Heart left ventricle (tissue), 16 donors: ENCODE measurements around the gene CTSO. TPM values are rescaled to one million over a fixed set of nuclear protein-coding genes. Genes with fewer than 3 reads are reported as not detected.
A peak's percentile ranks its signal among the peaks of the same experiment; 100 is the strongest.

Experiments
- ATAC-seq, 4 donors: fragments of 200-7000 bp; cut with Tn5 transposase; one replicate each; pipeline ENCODE4 v1.9.1; 2020 to 2022; ENCODE audit warnings: moderate library complexity in 4 of 4, mild to moderate bottlenecking in 3 of 4, moderate number of reproducible peaks in 1 of 4
- DNase-seq, 5 donors: peaks; one replicate each; pipeline ENCODE4 v3.0.0-alpha.2; 2020
- H3K27ac ChIP-seq, 12 donors: fragments of 200-600 bp; sonication (generic) in 4 of 12; one replicate each; pipeline versions ENCODE4 v1.5.0 to v1.8.0; 2016 to 2022; ENCODE audit warnings: mild to moderate bottlenecking in 2 of 12
- H3K27me3 ChIP-seq, 9 donors: fragments of 200-600 bp; sonication (generic) in 2 of 9; one replicate each; pipeline versions ENCODE4 v1.5.1 to v1.8.0; 2016 to 2022; ENCODE audit warnings: mild to moderate bottlenecking in 3 of 9
- H3K36me3 ChIP-seq, 9 donors: fragments of 200-600 bp; sonication (generic) in 2 of 9; one replicate each; pipeline versions ENCODE4 v1.5.0 to v1.8.0; 2018 to 2022; ENCODE audit warnings: mild to moderate bottlenecking in 2 of 9
- H3K4me1 ChIP-seq, 12 donors: fragments of 200-600 bp; sonication (generic) in 4 of 12; one replicate each; pipeline versions ENCODE4 v1.5.0 to v1.8.0; 2016 to 2022; ENCODE audit warnings: mild to moderate bottlenecking in 3 of 12
- H3K4me3 ChIP-seq, 12 donors: fragments of 200-600 bp; sonication (generic) in 4 of 12; one replicate each; pipeline versions ENCODE4 v1.5.0 to v1.8.0; 2017 to 2022; ENCODE audit warnings: mild to moderate bottlenecking in 9 of 12, moderate library complexity in 4 of 12
- H3K9me3 ChIP-seq, 12 donors: fragments of 200-600 bp; sonication (generic) in 4 of 12; one replicate each; pipeline versions ENCODE4 v1.5.0 to v1.8.0; 2016 to 2022; ENCODE audit warnings: mild to moderate bottlenecking in 1 of 12
- POLR2A ChIP-seq, 2 donors: fragments of 450-650 bp; IDR thresholded peaks; one replicate each; pipeline ENCODE4 v1.6.1; 2017; ENCODE audit warnings: antibody characterized with exemption in 2 of 2, mild to moderate bottlenecking in 2 of 2, moderate library complexity in 2 of 2
- WGBS, 4 donors: extraction: QIAGEN DNeasy Blood & Tissue Kit in 2 of 4; methylation state at CpG; one replicate each; pipeline versions ENCODE4 v1.1.5 to v1.1.7; 2013 to 2018; 5-methylcytosine and 5-hydroxymethylcytosine counted together
- intact Hi-C, 10 donors: fragments of 100-400 bp; cut with DNase I; formaldehyde crosslinking; loops; one replicate each; pipeline versions ENCODE4 v1.11.1 to v1.14.2; 2022
- polyA plus RNA-seq, 2 donors: library from polyadenylated mRNA; stranded (reverse); fragments of 200-250 nt; gene quantifications; one replicate each; pipeline ENCODE4 v1.2.3, GENCODE V29; 2013
- total RNA-seq, 9 donors: library from RNA; depleted of rRNA in 2 of 9; stranded (reverse); fragments of >200 nt in 2 of 9; fragmentation: NEBNext Ultra II Directional in 3 of 9; extraction: Animal tissue kit (Norgen Biotek cat#: 25700) in 3 of 9; gene quantifications; one replicate each; pipeline versions ENCODE4 v1.1.0 to v1.2.4, GENCODE V29; 2016 to 2023
- TF ChIP-seq, protein P1 (sequence below), 12 donors: fragments of 200-600 bp; sonication (generic) in 4 of 12; IDR thresholded peaks; one replicate each; pipeline versions ENCODE4 v1.5.0 to v1.8.0; 2018 to 2022; ENCODE audit warnings: antibody characterized with exemption in 12 of 12, mild to moderate bottlenecking in 5 of 12
- donor health status: ischemic (EF 13 %, LVEDD 7.1; RV severe dilation, severe dysfunction).
- donor health status: healthy with polysubstance abuse.
- donor health status: DM: no; HTN: yes; CAD: no.
- donor health status: DM: no; HTN: no; CAD: no.
- donor health status: ischemic (EF 25% LVEDD 6.9; RV normal size, moderate dysfunction).
- donor health status: ischemic (EF 25% LVEDD 5.7; RV mildly dilated, moderate dysfunction).
- donor health status: healthy.
- donor health status: DM: yes; HTN: yes; CAD: no.
- donor health status: ischemic (EF 35%, LVEDD 5.7; RV mildly dilated, moderate dysfunction).
- donor health status: nonischemic (EF 11% LVEDD 7.7; RV severe dilation, severe dysfunction).
- donor health status: DM: yes; HTN: yes; CAD: no.
- donor health status: PGD.
- donor health status: ischemic (EF 29% LVEDD 5.4; RV normal size, mild dysfunction).
- donor health status: nonischemic (EF 23%, LVEDD 6.1; RV moderate dilation, normal function).

CTSO gene
- total and polyA plus RNA-seq, 11 donors, result 2.6 to 26.0 (median 7.0) TPM

DNA sequence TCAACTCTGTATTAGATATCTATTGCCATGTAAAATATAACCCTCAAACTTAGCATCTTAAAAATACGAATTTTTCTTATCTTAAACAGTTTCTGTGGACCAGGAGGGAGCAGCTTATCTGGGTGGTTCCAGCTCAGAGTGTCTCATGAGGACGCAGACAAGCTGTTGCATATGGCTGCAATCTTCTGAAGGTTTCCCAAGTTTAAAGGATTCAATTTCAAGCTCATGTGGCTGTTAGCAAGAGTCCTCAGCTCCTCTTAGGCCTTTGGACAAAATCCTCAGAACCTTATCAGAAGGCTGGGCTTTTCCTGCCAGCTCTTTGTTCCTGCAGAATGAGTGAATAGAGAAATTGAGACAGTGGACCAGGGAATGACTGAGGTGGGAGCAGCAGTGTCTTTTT, 2.8 kb upstream of the CTSO start:
- no peaks in the 10 kb centered on the region for H3K27me3 ChIP-seq
- WGBS, 4 donors, result 63 to 78% (median 68%) methylated on average over 2 of the region's 2 CpGs

DNA sequence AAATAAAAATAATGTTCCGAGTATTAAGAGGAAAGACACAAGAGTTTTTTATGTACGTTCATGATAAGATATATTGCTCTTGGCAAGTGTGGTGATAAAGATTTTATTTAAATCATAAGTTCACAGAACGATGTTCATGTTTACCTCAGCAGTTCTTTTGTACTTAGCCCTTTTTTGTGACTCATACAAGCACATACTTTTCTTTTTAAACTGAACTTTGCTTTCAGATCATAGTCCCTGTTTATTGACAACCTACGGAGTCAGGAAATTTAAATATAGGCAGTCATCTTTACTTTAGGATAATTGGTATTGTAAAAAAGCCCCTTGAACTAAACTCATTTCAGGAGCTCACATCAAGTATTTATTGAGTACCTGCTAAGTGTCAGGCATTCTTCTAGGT, 1.3 kb upstream of the CTSO start:
- no peak for ATAC-seq
- H3K9me3 ChIP-seq, result no peaks in the 10 kb centered on the region
- no peak for DNase-seq
- H3K27me3 ChIP-seq, result no peaks in the 10 kb centered on the region
- intact Hi-C loops, result loop anchor here in 9 of 10 donors (5.0 to 10.0 kb wide), 4 partner anchors 143 to 553 kb away; no protein-coding TSS in a partner anchor
- no peaks in the 10 kb centered on the region for H3K36me3 ChIP-seq
- H3K4me1 ChIP-seq, result peaks cover 0 to 17% (median 2%) of the 10 kb centered on the region in 12 donors
- WGBS, 4 donors, result 68 to 77% (median 72%) methylated on average over 4 of the region's 4 CpGs
- no peak overlapping the region for H3K27ac ChIP-seq
- H3K4me3 ChIP-seq, result no peak overlapping the region
- no peak for TF ChIP-seq POLR2A (IDR thresholded peaks at IDR 0.05)
- TF ChIP-seq, protein P1, sequence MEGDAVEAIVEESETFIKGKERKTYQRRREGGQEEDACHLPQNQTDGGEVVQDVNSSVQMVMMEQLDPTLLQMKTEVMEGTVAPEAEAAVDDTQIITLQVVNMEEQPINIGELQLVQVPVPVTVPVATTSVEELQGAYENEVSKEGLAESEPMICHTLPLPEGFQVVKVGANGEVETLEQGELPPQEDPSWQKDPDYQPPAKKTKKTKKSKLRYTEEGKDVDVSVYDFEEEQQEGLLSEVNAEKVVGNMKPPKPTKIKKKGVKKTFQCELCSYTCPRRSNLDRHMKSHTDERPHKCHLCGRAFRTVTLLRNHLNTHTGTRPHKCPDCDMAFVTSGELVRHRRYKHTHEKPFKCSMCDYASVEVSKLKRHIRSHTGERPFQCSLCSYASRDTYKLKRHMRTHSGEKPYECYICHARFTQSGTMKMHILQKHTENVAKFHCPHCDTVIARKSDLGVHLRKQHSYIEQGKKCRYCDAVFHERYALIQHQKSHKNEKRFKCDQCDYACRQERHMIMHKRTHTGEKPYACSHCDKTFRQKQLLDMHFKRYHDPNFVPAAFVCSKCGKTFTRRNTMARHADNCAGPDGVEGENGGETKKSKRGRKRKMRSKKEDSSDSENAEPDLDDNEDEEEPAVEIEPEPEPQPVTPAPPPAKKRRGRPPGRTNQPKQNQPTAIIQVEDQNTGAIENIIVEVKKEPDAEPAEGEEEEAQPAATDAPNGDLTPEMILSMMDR (IDR thresholded peaks at IDR 0.05), result no peak

More for the DNA sequence above, 2.8 kb upstream of the CTSO start:
- ATAC-seq (no peak), DNase-seq (no peak)
- TF ChIP-seq, protein P1 (IDR thresholded peaks at IDR 0.05), result no peak
- Histone ChIP-seq H3K4me1 (peaks cover 0 to 19% (median 2%) of the 10 kb centered on the region in 12 donors), H3K9me3 (no peaks in the 10 kb centered on the region), H3K36me3 (no peaks in the 10 kb centered on the region), H3K27ac (no peak overlapping the region), H3K4me3 (no peak overlapping the region)
- intact Hi-C loops, result loop anchor here in 4 of 10 donors (10.0 kb wide), 1 partner anchor 552 kb away; no protein-coding TSS in a partner anchor

DNA sequence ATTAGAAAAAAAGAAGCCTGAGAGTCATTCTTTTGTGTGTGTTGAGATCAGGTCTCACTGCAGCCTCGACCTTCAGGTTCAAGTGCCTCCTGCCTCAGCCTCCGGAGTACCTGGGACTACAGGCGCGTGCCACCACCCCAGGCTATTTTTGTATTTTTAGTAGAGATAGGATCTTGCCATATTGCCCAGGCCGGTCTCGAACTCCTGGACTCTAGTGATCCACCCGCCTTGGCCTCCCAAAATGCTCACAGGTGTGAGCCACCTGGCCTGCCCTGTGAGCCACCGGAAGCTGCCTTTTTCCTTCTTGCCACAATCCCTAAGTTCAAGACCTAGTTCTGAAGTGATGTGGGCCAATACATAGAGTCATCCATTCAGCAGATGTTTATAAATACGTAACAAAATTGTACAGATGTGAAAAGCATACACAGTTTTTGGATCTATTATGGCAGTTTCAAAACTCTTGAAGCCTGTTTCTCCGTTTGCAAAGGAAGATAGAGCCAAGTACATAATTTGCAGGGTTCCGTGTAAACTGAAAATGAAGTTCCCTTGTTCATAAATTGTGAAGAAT, 536 bp upstream of the CTSO start:
- no peak for TF ChIP-seq POLR2A (IDR thresholded peaks at IDR 0.05)
- TF ChIP-seq, protein P1 (IDR thresholded peaks at IDR 0.05), result no peak
- H3K4me1 ChIP-seq, result peaks cover 0 to 17% (median 2%) of the 10 kb centered on the region in 12 donors
- no peak for ATAC-seq
- peak overlapping the region; percentile 62 to 95 (median 82) for H3K4me3 ChIP-seq
- peak overlapping the region; percentile 90 to 99 (median 98) for H3K27ac ChIP-seq
- 72 to 81% (median 77%) methylated on average over 11 of the region's 11 CpGs for WGBS, 4 donors
- H3K36me3 ChIP-seq, result no peaks in the 10 kb centered on the region
- no peaks in the 10 kb centered on the region for H3K9me3 ChIP-seq
- intact Hi-C loops, result loop anchor here in 9 of 10 donors (5.0 to 10.0 kb wide), 4 partner anchors 142 to 552 kb away; no protein-coding TSS in a partner anchor
- DNase-seq, result no peak
- H3K27me3 ChIP-seq, result no peaks in the 10 kb centered on the region

DNA sequence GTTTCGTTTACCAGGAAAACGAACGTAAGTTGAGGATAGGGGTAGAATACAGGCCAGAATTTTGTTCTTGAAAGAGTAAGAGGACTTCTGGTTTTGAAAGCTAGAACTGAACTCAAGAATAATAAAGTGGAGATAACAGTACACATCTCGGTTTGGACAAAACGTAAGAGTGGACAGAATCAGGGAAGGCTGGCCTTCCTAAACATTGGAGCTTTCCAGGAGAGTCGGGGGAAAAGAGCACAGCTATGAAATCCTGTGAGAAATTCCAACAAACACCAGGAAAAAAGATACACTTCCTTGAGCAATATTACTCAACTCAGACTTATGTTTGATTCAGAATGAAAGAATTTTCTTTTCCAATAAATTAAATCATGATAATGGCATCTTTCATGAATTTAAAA, 1.2 kb downstream of the CTSO start:
- Histone ChIP-seq H3K27me3 (no peaks in the 10 kb centered on the region), H3K4me3 (peak overlapping the region in 10 of 12 donors; percentile 76 to 95 (median 82)), H3K27ac (peak overlapping the region in 10 of 12 donors; percentile 90 to 99 (median 98)), H3K9me3 (no peaks in the 10 kb centered on the region), H3K4me1 (peaks cover 0 to 17% (median 2%) of the 10 kb centered on the region in 12 donors), H3K36me3 (no peaks in the 10 kb centered on the region)
- TF ChIP-seq, protein P1 (IDR thresholded peaks at IDR 0.05), result no peak
- TF ChIP-seq POLR2A (IDR thresholded peaks at IDR 0.05), result no peak
- ATAC-seq (no peak), DNase-seq (no peak)
- intact Hi-C loops, result loop anchor here (2.0 to 10.0 kb wide), 6 partner anchors 140 to 550 kb away; no protein-coding TSS in a partner anchor
- 46 to 58% (median 49%) methylated on average over 6 of the region's 6 CpGs for WGBS, 4 donors
